H1 (cell line): ENCODE data around the gene LCNL1. TPM values are rescaled to one million over a fixed set of nuclear protein-coding genes. Genes with fewer than 3 reads are reported as not detected.

ENCODE experiments used
- BRCA1 ChIP-seq: IDR thresholded peaks from 2 replicates; pipeline ENCODE4 v1.6.1; 2012; ENCODE audit warnings: low read depth, low read length, improper control_type of control experiment
- CHD7 ChIP-seq: fragments of 300-600 bp; sonication (generic); IDR thresholded peaks from 2 replicates; pipeline ENCODE4 v1.7.1; 2012; ENCODE audit warnings: low read length, moderate library complexity, mild to moderate bottlenecking, inconsistent platforms; ENCODE audit not compliant: insufficient replicate concordance
- EZH2 ChIP-seq: fragments of 200-600 bp; sonication (generic); IDR thresholded peaks from 2 replicates; pipeline ENCODE4 v1.7.1; 2012; ENCODE audit warnings: low read depth, mild to moderate bottlenecking, moderate library complexity, low read length, inconsistent platforms; ENCODE audit not compliant: severe bottlenecking
- GTF2F1 ChIP-seq: IDR thresholded peaks from 2 replicates; pipeline ENCODE4 v1.6.1; 2012; ENCODE audit warnings: low read depth, low read length, improper control_type of control experiment, borderline replicate concordance
- NRF1 ChIP-seq: IDR thresholded peaks from 2 replicates; pipeline ENCODE4 v1.6.1; 2011; ENCODE audit warnings: mild to moderate bottlenecking, low read depth, low read length, improper control_type of control experiment
- POLR2AphosphoS5 ChIP-seq: IDR thresholded peaks from 2 replicates; pipeline ENCODE4 v1.6.1; 2011; ENCODE audit warnings: low read depth, low read length
- SIX5 ChIP-seq: IDR thresholded peaks from 2 replicates; pipeline ENCODE4 v1.6.1; 2011; ENCODE audit warnings: mild to moderate bottlenecking, low read depth, low read length
- SP4 ChIP-seq: IDR thresholded peaks from 2 replicates; pipeline ENCODE4 v1.6.1; 2012; ENCODE audit warnings: low read length, inconsistent platforms
- TAF1 ChIP-seq: IDR thresholded peaks from 2 replicates; pipeline ENCODE4 v1.6.1; 2011; ENCODE audit warnings: mild to moderate bottlenecking, low read depth, low read length
- USF2 ChIP-seq: IDR thresholded peaks from 2 replicates; pipeline ENCODE4 v1.6.1; 2011; ENCODE audit warnings: low read length, improper control_type of control experiment
- polyA plus RNA-seq, 7 experiments: library from polyadenylated mRNA; depleted of rRNA in 3 of 7; stranded (reverse) in 5 of 7; unstranded in 2 of 7; fragments of >200 nt in 5 of 7; fragments of 200-250 nt in 2 of 7; gene quantifications; 1 replicate in 5 of 7; 2 replicates in 1 of 7; 4 replicates in 1 of 7; pipeline versions ENCODE4 v1.2.1 to v1.2.3, GENCODE V29; 2011 to 2013; ENCODE audit warnings: missing spikeins in 2 of 7, mixed read lengths in 2 of 7
- total RNA-seq: library from RNA; stranded (reverse); fragmentation: NEBNext Ultra II Directional; extraction: Animal tissue kit (Norgen Biotek cat#: 25700); gene quantifications from 2 replicates; pipeline ENCODE4 v1.2.1, GENCODE V29; 2021

LCNL1 gene
- total and polyA plus RNA-seq, 2 of the 8 experiments (the other 6 are each of a cell fraction or from before 2014, with no cell fraction given): 0.11 TPM; not detected in 1

DNA sequence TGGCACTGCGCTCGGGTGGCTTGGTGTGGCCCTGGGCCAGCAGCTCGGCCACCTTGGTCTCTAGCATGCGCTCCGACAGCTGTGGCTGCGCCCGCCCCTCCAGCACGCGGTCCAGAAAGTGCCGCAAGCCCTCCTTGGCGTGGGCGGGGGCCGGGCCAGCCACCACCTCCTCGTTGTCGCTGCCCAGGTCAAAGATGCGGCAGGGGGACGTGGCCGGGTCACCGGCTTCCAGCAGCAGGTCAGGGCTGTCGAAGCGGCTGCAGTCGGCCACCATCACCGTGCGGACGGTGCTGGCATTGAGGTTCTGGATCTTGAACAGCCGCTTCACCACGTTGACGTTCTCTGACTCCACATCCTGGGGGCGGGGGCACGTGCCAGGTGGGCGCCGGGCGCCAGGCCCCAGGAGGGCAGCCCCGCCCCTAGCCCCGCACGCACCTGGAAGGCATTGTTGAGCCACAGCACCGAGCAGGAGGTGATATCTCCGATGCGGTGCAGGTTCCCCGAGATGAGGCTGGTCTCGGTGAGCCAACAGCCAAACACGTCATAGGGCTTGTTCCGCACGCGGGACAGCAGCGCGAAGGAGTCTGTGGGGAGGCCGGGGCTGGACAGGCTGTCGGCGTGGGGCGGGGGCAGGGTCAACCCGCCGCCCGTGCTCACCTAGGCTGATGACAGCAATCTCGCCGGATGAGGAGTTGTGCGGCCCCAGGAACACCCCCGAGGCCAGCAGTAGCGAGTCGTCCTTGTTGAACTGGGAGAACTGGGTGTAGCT is 40.5 kb upstream of the LCNL1 start (continued):
- no peak for TF ChIP-seq CHD7
- no peak for TF ChIP-seq TAF1
- no peak for TF ChIP-seq BRCA1
- no peak for TF ChIP-seq EZH2
- no peak for TF ChIP-seq GTF2F1
- no peak for TF ChIP-seq USF2
- no peak for TF ChIP-seq POLR2AphosphoS5
- no peak for TF ChIP-seq NRF1
- TF ChIP-seq SP4: no peak
- no peak for TF ChIP-seq SIX5
